ENCODE data around the gene ERBB4.

DNA sequence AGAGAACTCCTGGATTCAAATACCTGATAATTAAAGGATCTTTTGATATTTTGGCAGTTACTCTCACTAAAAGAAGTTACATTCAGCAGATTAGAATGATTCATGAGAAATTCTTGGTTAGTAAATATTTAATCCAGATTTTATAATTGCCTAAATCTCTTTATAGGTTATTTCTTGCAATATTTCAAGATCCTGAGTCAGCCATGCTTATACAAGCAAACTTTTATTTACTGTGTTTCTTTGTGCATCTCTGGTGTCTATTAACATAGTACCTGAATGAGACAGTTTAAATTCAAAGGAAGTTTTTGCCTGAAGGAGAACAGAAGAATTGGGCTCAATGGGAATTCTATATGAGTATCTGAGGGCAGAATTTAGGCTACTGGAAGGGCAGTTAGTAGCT is 249.3 kb downstream of the ERBB4 start:
- TF ChIP-seq, protein P1, sequence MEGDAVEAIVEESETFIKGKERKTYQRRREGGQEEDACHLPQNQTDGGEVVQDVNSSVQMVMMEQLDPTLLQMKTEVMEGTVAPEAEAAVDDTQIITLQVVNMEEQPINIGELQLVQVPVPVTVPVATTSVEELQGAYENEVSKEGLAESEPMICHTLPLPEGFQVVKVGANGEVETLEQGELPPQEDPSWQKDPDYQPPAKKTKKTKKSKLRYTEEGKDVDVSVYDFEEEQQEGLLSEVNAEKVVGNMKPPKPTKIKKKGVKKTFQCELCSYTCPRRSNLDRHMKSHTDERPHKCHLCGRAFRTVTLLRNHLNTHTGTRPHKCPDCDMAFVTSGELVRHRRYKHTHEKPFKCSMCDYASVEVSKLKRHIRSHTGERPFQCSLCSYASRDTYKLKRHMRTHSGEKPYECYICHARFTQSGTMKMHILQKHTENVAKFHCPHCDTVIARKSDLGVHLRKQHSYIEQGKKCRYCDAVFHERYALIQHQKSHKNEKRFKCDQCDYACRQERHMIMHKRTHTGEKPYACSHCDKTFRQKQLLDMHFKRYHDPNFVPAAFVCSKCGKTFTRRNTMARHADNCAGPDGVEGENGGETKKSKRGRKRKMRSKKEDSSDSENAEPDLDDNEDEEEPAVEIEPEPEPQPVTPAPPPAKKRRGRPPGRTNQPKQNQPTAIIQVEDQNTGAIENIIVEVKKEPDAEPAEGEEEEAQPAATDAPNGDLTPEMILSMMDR (conservative IDR thresholded peaks at IDR 0.05; ENCODE audit: low read length): no peak
- TF ChIP-seq EZH2phosphoT487 (IDR thresholded peaks at IDR 0.05; ENCODE audit: borderline replicate concordance, low read depth, low read length): no peak
